NT2/D1 (cell line): Measurements from ENCODE around the gene OAS3.

ENCODE experiments used
- DNase-seq: peaks from one replicate; pipeline ENCODE4 v3.0.0-alpha.2; 2011; ENCODE audit warnings: low read depth, low spot score
- H3K27me3 ChIP-seq: 2 replicates; pipeline ENCODE4 v1.6.0; 2011; ENCODE audit warnings: mild to moderate bottlenecking; ENCODE audit not compliant: insufficient read length, insufficient read depth
- H3K36me3 ChIP-seq: 2 replicates; pipeline ENCODE4 v1.6.1; 2011; ENCODE audit warnings: mild to moderate bottlenecking, low read length, mixed read lengths; ENCODE audit not compliant: insufficient read depth, insufficient read length
- H3K4me1 ChIP-seq: 2 replicates; pipeline ENCODE4 v1.5.1; 2011; ENCODE audit not compliant: insufficient read depth, insufficient read length
- H3K4me3 ChIP-seq: 2 replicates; pipeline ENCODE4 v1.5.1; 2011; ENCODE audit warnings: low read depth; ENCODE audit not compliant: insufficient read length
- H3K9ac ChIP-seq: 2 replicates; pipeline ENCODE4 v1.6.0; 2011; ENCODE audit warnings: low read depth; ENCODE audit not compliant: insufficient read length
- H3K9me3 ChIP-seq: 2 replicates; pipeline ENCODE4 v1.5.1; 2011; ENCODE audit warnings: mild to moderate bottlenecking, low read length; ENCODE audit not compliant: insufficient read depth
- SUZ12 ChIP-seq: IDR thresholded peaks from 2 replicates; pipeline ENCODE4 v1.6.1; 2011; ENCODE audit not compliant: insufficient read length, insufficient read depth; ENCODE audit errors: extremely low read depth
- YY1 ChIP-seq: IDR thresholded peaks from 2 replicates; pipeline ENCODE4 v1.6.1; 2011; ENCODE audit not compliant: insufficient read length, insufficient read depth
- ZNF274 ChIP-seq: IDR thresholded peaks from 2 replicates; pipeline ENCODE4 v1.6.1; 2011; ENCODE audit warnings: mild to moderate bottlenecking, low read depth, low read length

Gene OAS3

GRCh38 chr12:112928978-112929377, 9.3 kb upstream of the OAS3 start:
- TF ChIP-seq YY1, result no peak
- no peak for TF ChIP-seq SUZ12
- TF ChIP-seq ZNF274, result no peak
- H3K4me3 ChIP-seq, result no peak overlapping the region
- H3K4me1 ChIP-seq, result peaks cover 5% of the 10 kb centered on the region
- no peak overlapping the region for H3K9ac ChIP-seq
- H3K36me3 ChIP-seq, result no peaks in the 10 kb centered on the region
- no peak for DNase-seq
- peaks cover 14% of the 10 kb centered on the region; the same call in 1 of the 2 replicates for H3K9me3 ChIP-seq
- no peaks in the 10 kb centered on the region for H3K27me3 ChIP-seq

- H3K36me3 ChIP-seq, result no peaks in the 10 kb centered on the region
- no peak overlapping the region for H3K4me3 ChIP-seq
- H3K9me3 ChIP-seq, result peaks cover 14% of the 10 kb centered on the region; the same call in 1 of the 2 replicates
- no peak for DNase-seq
- peaks cover 5% of the 10 kb centered on the region for H3K4me1 ChIP-seq
- no peak overlapping the region for H3K9ac ChIP-seq
- TF ChIP-seq YY1 (no peak), SUZ12 (no peak), ZNF274 (no peak)
- no peaks in the 10 kb centered on the region for H3K27me3 ChIP-seq
Measured at GRCh38 chr12:112929715-112930114, 8.6 kb upstream of the OAS3 start.

- TF ChIP-seq YY1 (no peak), SUZ12 (no peak), ZNF274 (no peak)
- DNase-seq, result no peak
- H3K4me1 ChIP-seq, result peaks cover 5% of the 10 kb centered on the region
- peaks cover 14% of the 10 kb centered on the region; the same call in 1 of the 2 replicates for H3K9me3 ChIP-seq
- no peaks in the 10 kb centered on the region for H3K36me3 ChIP-seq
- no peaks in the 10 kb centered on the region for H3K27me3 ChIP-seq
- no peak overlapping the region for H3K9ac ChIP-seq
- H3K4me3 ChIP-seq, result no peak overlapping the region
Measured at GRCh38 chr12:112930350-112930749, 7.9 kb upstream of the OAS3 start.

GRCh38 chr12:112932485-112933128, 5.7 kb upstream of the OAS3 start:
- peaks cover 5% of the 10 kb centered on the region for H3K4me1 ChIP-seq
- no peaks in the 10 kb centered on the region for H3K36me3 ChIP-seq
- TF ChIP-seq SUZ12 (no peak), YY1 (no peak)
- H3K27me3 ChIP-seq, result peaks cover 17% of the 10 kb centered on the region
- H3K4me3 ChIP-seq, result no peak overlapping the region
- H3K9ac ChIP-seq, result no peak overlapping the region
- peaks cover 10% of the 10 kb centered on the region; the same call in 1 of the 2 replicates for H3K9me3 ChIP-seq
- peak; percentile 57 for DNase-seq

- Histone ChIP-seq H3K9ac (no peak overlapping the region), H3K9me3 (peaks cover 5% of the 10 kb centered on the region; the same call in 1 of the 2 replicates), H3K4me1 (peaks cover 5% of the 10 kb centered on the region), H3K36me3 (no peaks in the 10 kb centered on the region), H3K27me3 (peaks cover 22% of the 10 kb centered on the region), H3K4me3 (no peak overlapping the region)
- DNase-seq, result no peak
- no peak for TF ChIP-seq ZNF274
- TF ChIP-seq YY1, result no peak
- no peak for TF ChIP-seq SUZ12
Measured at GRCh38 chr12:112933129-112933505, 5.2 kb upstream of the OAS3 start.

GRCh38 chr12:112936264-112936663, 2.0 kb upstream of the OAS3 start:
- Histone ChIP-seq H3K9me3 (no peaks in the 10 kb centered on the region), H3K9ac (no peak overlapping the region), H3K27me3 (peaks cover 43% of the 10 kb centered on the region), H3K4me1 (peaks cover 5% of the 10 kb centered on the region), H3K4me3 (no peak overlapping the region), H3K36me3 (no peaks in the 10 kb centered on the region)
- DNase-seq, result no peak
- TF ChIP-seq SUZ12 (no peak), YY1 (no peak), ZNF274 (no peak)

GRCh38 chr12:112936927-112937326, 1.3 kb upstream of the OAS3 start:
- Histone ChIP-seq H3K4me1 (peaks cover 5% of the 10 kb centered on the region), H3K4me3 (no peak overlapping the region), H3K36me3 (no peaks in the 10 kb centered on the region), H3K9ac (no peak overlapping the region), H3K27me3 (peaks cover 43% of the 10 kb centered on the region), H3K9me3 (no peaks in the 10 kb centered on the region)
- TF ChIP-seq SUZ12, result no peak
- TF ChIP-seq ZNF274, result no peak
- TF ChIP-seq YY1, result no peak
- no peak for DNase-seq

GRCh38 chr12:112938751-112939150, 477 bp downstream of the OAS3 start:
- peaks cover 43% of the 10 kb centered on the region for H3K27me3 ChIP-seq
- H3K9me3 ChIP-seq, result no peaks in the 10 kb centered on the region
- peak overlapping the region; percentile 74 for H3K9ac ChIP-seq
- H3K4me3 ChIP-seq, result peak overlapping the region; percentile 45
- no peaks in the 10 kb centered on the region for H3K4me1 ChIP-seq
- no peaks in the 10 kb centered on the region for H3K36me3 ChIP-seq
- no peak for DNase-seq
- TF ChIP-seq SUZ12 (no peak), YY1 (no peak), ZNF274 (no peak)
